RWPE2 (cell line): Measurements from ENCODE around the gene PPHLN1.
"Not testable (repeated sequence)": the region's sequence is repeated elsewhere in the genome, so short reads cannot be mapped to it uniquely, and the experiment has no call there.

Experiments
- ATAC-seq: fragments of 200-7000 bp; cut with Tn5 transposase; 3 replicates; pipeline ENCODE4 v1.9.1; 2021; ENCODE audit warnings: low read depth
- DNase-seq: peaks from one replicate; pipeline ENCODE4 v3.0.0-alpha.2; 2020; ENCODE audit warnings: low spot score
- H3K27ac ChIP-seq: fragments of 450-650 bp; 2 replicates; pipeline ENCODE4 v1.5.1; 2017; ENCODE audit warnings: mild to moderate bottlenecking; ENCODE audit not compliant: poor library complexity, severe bottlenecking
- H3K27me3 ChIP-seq: fragments of 250-450 bp; sonication (Bioruptor Pico); 2 replicates; pipeline ENCODE4 v1.5.1; 2021; ENCODE audit warnings: mild to moderate bottlenecking, moderate library complexity; ENCODE audit not compliant: insufficient read depth, poor library complexity, severe bottlenecking
- H3K36me3 ChIP-seq: fragments of 250-450 bp; sonication (Bioruptor Pico); 2 replicates; pipeline ENCODE4 v1.5.1; 2020; ENCODE audit warnings: low read depth, mild to moderate bottlenecking, moderate library complexity
- H3K4me1 ChIP-seq: fragments of 250-450 bp; sonication (Bioruptor Pico); 2 replicates; pipeline ENCODE4 v1.5.1; 2021; ENCODE audit warnings: mild to moderate bottlenecking, moderate library complexity; ENCODE audit not compliant: insufficient read depth, poor library complexity, severe bottlenecking
- H3K4me3 ChIP-seq: fragments of 250-450 bp; sonication (Bioruptor Pico); 2 replicates; pipeline ENCODE4 v1.5.1; 2021; ENCODE audit warnings: mild to moderate bottlenecking, moderate library complexity; ENCODE audit not compliant: severe bottlenecking
- H3K9me3 ChIP-seq: fragments of 250-450 bp; sonication (Bioruptor Pico); 2 replicates; pipeline ENCODE4 v1.5.1; 2021; ENCODE audit warnings: mild to moderate bottlenecking, moderate library complexity; ENCODE audit not compliant: severe bottlenecking
- TF ChIP-seq, protein P1 (sequence below): fragments of 450-650 bp; IDR thresholded peaks from one replicate; pipeline ENCODE4 v1.5.1; 2017; ENCODE audit warnings: mild to moderate bottlenecking, moderate library complexity; ENCODE audit not compliant: poor library complexity, severe bottlenecking

Gene PPHLN1

DNA sequence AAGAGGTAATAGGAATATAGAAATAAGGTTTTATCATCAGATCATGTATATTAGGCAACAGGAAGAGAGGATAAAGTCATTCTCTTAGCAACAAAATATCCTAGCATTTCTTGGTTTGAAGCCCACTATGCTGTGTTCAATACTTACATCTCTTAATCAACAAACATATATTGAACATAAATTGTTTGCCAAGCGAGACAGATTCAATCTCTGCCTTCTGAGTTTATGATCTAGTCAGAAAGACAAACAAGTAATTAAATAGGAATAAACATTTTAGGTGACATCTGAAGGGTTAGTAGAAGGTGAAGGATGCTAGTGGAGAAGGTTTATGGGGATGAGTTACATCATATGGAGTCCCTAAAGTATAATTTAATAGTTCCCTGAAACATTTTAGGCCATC, 54.8 kb downstream of the PPHLN1 start:
- Histone ChIP-seq H3K9me3 (no peaks in the 10 kb centered on the region), H3K4me3 (no peak overlapping the region), H3K27ac (no peak overlapping the region), H3K4me1 (no peaks in the 10 kb centered on the region), H3K36me3 (peaks cover 25% of the 10 kb centered on the region), H3K27me3 (no peaks in the 10 kb centered on the region)
- TF ChIP-seq, protein P1, sequence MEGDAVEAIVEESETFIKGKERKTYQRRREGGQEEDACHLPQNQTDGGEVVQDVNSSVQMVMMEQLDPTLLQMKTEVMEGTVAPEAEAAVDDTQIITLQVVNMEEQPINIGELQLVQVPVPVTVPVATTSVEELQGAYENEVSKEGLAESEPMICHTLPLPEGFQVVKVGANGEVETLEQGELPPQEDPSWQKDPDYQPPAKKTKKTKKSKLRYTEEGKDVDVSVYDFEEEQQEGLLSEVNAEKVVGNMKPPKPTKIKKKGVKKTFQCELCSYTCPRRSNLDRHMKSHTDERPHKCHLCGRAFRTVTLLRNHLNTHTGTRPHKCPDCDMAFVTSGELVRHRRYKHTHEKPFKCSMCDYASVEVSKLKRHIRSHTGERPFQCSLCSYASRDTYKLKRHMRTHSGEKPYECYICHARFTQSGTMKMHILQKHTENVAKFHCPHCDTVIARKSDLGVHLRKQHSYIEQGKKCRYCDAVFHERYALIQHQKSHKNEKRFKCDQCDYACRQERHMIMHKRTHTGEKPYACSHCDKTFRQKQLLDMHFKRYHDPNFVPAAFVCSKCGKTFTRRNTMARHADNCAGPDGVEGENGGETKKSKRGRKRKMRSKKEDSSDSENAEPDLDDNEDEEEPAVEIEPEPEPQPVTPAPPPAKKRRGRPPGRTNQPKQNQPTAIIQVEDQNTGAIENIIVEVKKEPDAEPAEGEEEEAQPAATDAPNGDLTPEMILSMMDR, result no peak
- ATAC-seq (no peak), DNase-seq (no peak)

DNA sequence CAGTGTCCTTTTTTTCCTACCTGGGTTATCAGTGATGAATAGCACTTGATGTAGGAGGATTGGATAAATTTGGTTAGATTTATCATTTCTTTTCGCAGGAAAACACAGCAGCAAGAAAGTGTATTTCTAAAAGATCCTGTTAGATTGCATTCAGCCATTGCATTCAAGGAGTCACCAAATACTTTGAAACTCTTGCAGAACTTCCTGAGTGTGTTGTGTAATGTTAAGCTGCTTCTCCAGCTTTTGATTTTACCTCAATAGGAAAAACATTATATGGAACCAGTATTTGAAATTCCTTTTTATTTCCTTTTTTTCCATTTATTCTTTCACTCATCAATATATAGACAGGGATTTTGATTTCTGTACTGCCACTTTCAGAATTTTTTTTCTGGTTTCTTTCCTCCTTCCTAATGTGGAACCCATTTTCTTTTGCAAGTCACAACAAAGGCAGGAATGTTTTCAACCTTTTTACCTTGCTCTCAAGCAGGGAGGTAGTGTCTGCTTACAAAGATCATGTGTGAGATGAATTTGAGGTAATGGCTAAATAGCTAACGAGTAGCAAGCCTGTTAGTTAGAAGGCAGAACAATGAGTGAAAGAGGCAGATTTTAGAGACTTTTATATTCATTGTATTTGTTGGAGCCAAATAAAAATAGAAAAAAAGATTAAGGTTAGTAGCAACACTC, 56.2 kb downstream of the PPHLN1 start:
- Histone ChIP-seq H3K4me1 (no peaks in the 10 kb centered on the region), H3K27me3 (no peaks in the 10 kb centered on the region), H3K4me3 (no peak overlapping the region), H3K9me3 (no peaks in the 10 kb centered on the region), H3K36me3 (peaks cover 23% of the 10 kb centered on the region), H3K27ac (no peak overlapping the region)
- DNase-seq (no peak), ATAC-seq (no peak)
- TF ChIP-seq, protein P1, result no peak

DNA sequence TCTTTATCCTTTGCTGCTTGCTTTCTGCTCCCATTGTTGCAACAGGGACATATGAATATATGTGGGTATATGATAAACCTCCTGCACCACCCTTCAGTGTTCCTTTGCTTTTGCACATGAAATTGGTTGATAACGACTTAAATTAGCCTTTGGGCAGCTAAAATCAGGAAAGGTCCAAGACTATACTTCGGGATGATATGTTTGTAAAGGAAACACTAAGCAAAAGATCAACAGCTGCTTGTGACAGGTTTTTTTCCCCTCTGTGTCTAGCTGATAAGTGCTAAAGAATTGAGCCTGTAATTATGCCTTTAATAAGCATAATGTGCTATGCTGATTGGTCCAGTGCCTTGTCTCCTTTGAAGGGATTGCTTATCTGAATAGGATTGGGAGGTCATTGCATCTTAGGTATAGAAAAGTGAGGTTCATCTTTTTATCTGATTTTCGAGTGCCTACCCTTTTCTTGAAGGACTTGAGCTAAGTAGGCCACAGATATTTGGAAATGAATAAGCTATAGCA, 59.4 kb downstream of the PPHLN1 start:
- DNase-seq, result no peak
- H3K27me3 ChIP-seq, result no peaks in the 10 kb centered on the region
- ATAC-seq, result no peak
- no peak overlapping the region for H3K27ac ChIP-seq
- H3K4me3 ChIP-seq, result no peak overlapping the region
- H3K4me1 ChIP-seq, result no peaks in the 10 kb centered on the region
- peaks cover 42% of the 10 kb centered on the region for H3K36me3 ChIP-seq
- TF ChIP-seq, protein P1, result no peak
- H3K9me3 ChIP-seq, result no peaks in the 10 kb centered on the region

DNA sequence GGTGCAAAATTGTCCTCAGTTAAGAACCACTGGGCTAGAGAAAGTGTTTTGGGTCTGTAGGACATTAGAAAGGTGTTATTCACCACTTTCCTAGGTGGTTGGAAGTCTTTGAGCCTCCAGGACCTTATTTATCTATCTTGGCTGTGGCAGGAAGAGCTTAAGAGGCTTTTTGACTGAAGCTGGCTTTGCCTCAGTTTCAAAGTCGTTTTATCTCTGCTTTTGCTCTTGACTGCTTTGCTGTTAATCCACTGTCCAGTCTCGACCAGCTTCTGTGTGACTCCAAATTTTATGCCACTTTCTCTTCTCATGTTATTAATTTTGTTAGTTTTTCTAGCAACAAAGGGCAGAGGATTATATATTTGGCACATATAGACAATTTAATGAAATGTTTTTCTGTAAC, 60.3 kb downstream of the PPHLN1 start:
- TF ChIP-seq, protein P1, result no peak
- ATAC-seq (no peak), DNase-seq (no peak)
- H3K27ac ChIP-seq, result no peak overlapping the region
- H3K9me3 ChIP-seq, result no peaks in the 10 kb centered on the region
- peaks cover 46% of the 10 kb centered on the region for H3K36me3 ChIP-seq
- H3K4me1 ChIP-seq, result no peaks in the 10 kb centered on the region
- no peak overlapping the region for H3K4me3 ChIP-seq
- no peaks in the 10 kb centered on the region for H3K27me3 ChIP-seq

DNA sequence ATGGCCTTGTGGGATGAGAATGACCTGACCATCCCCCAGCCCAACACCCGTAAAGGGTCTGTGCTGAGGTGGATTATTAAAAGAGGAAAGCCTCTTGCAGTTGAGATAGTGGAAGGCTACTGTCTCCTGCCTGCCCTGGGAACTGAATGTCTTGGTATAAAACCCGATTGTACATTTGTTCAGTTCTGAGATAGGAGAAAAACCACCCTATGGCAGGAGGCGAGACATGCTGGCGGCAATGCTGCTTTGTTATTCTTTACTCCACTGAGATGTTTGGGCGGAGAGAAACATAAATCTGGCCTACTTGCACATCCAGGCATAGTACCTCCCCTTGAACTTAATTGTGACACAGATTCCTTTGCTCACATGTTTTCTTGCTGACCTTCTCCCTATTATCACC, 62.1 kb downstream of the PPHLN1 start:
- H3K27me3 ChIP-seq, H3K4me3 ChIP-seq, H3K4me1 ChIP-seq, H3K9me3 ChIP-seq, DNase-seq, H3K27ac ChIP-seq, ATAC-seq: not testable (repeated sequence)
- peaks cover 53% of the 10 kb centered on the region for H3K36me3 ChIP-seq
